Gastroesophageal sphincter (tissue), 4 donors: ENCODE data around the gene SMIM45.

ENCODE experiments used
- ATAC-seq: fragments of 150-250 bp; one replicate; pipeline ENCODE4 v1.9.1; 2016; ENCODE audit warnings: mild to moderate bottlenecking, moderate library complexity
- H3K27ac ChIP-seq, 4 donors: fragments of 200-600 bp; sonication (generic) in 3 of 4; 1 replicate in 3 of 4; 2 replicates in 1 of 4; pipeline ENCODE4 v1.5.1; 2016 to 2019
- H3K27me3 ChIP-seq: fragments of 200-600 bp; sonication (generic); one replicate; pipeline ENCODE4 v1.5.1; 2019
- H3K36me3 ChIP-seq, 2 donors: fragments of 200-600 bp; sonication (generic); one replicate each; pipeline ENCODE4 v1.5.1; 2019; ENCODE audit warnings: control low read depth in 1 of 2
- H3K4me1 ChIP-seq, 3 donors: fragments of 200-600 bp; sonication (generic); 1 replicate in 2 of 3; 2 replicates in 1 of 3; pipeline ENCODE4 v1.5.1; 2016 to 2019; ENCODE audit warnings: control low read depth in 2 of 3
- H3K4me3 ChIP-seq, 2 donors: fragments of 200-600 bp; sonication (generic); one replicate each; pipeline ENCODE4 v1.5.1; 2019; ENCODE audit warnings: mild to moderate bottlenecking in 1 of 2, moderate library complexity in 1 of 2
- H3K9me3 ChIP-seq, 3 donors: fragments of 200-600 bp; sonication (generic); one replicate each; pipeline ENCODE4 v1.5.1; 2017 to 2019; ENCODE audit warnings: control low read depth in 2 of 3
- CTCF ChIP-seq, 4 experiments: fragments of 200-600 bp in 2 of 4; fragments of 450-650 bp in 2 of 4; sonication (generic) in 1 of 4; IDR thresholded peaks; one replicate each; pipeline ENCODE4 v1.5.1; 2017 to 2019; ENCODE audit warnings: antibody characterized with exemption in 4 of 4, mild to moderate bottlenecking in 2 of 4, moderate library complexity in 2 of 4
- EP300 ChIP-seq: sonication (generic); formaldehyde crosslinking; IDR thresholded peaks from one replicate; pipeline ENCODE4 v1.6.1; 2017; ENCODE audit warnings: antibody characterized with exemption, mild to moderate bottlenecking
- POLR2A ChIP-seq, 2 donors: fragments of 450-650 bp; IDR thresholded peaks; one replicate each; pipeline ENCODE4 v1.6.1; 2017; ENCODE audit warnings: antibody characterized with exemption in 2 of 2, mild to moderate bottlenecking in 2 of 2, moderate library complexity in 1 of 2
- POLR2AphosphoS5 ChIP-seq: sonication (generic); formaldehyde crosslinking; IDR thresholded peaks from one replicate; pipeline ENCODE4 v1.6.1; 2017; ENCODE audit warnings: antibody characterized with exemption
- WGBS, 2 donors: methylation state at CpG; one replicate each; pipeline ENCODE4 v1.1.5; 2018; ENCODE audit warnings: low coverage in 1 of 2; 5-methylcytosine and 5-hydroxymethylcytosine counted together

SMIM45 gene

GRCh38 chr22:41952713-41953112 is 763 bp downstream of the SMIM45 start:
- Histone ChIP-seq H3K27ac (no peak overlapping the region), H3K9me3 (no peaks in the 10 kb centered on the region), H3K4me3 (no peak overlapping the region), H3K27me3 (peaks cover 21% of the 10 kb centered on the region), H3K36me3 (no peaks in the 10 kb centered on the region), H3K4me1 (peaks cover 0 to 6% (median 4%) of the 10 kb centered on the region in 3 donors)
- TF ChIP-seq POLR2A (IDR thresholded peaks at IDR 0.05) = no peak
- TF ChIP-seq CTCF (IDR thresholded peaks at IDR 0.05) = no peak
- TF ChIP-seq POLR2AphosphoS5 = no peak
- TF ChIP-seq EP300 = no peak
- no peak for ATAC-seq
- WGBS, 2 donors = 100% methylated on average over 1 of the region's 2 CpGs; no CpG with 5 or more reads in 1 of the 2 donors

DNA sequence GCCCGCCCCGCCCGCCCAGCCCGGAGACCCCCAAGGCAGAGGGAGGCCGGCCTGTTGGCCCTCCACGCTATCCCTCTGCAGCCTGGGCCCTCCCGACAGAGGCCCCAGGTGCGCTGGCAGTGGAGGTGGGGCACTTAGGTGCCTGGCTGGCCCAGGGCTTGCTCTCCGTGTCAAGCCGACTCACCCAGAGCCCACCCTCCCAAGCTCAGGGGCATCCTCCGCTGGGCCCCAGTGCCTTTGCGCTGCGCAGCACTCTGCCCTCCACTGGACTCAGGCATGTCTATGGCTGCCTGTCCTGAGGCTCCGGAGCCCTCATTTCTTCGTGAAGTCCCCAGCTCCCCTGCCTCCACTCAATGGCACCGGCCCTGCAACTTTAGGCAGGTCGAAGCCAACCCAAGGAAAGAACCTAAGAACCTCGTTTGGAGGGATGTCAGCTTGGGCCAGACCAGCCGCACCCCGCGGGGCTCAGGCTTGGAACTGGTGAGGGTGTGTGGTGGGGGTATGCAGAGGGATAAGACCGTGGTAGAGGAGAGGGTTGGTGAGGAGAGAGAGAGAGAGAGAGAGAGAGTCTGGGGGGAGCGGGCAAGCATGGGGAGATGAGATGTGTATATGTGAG is 6.1 kb downstream of the SMIM45 start:
- Histone ChIP-seq H3K4me1 (peaks cover 0 to 19% (median 5%) of the 10 kb centered on the region in 3 donors), H3K4me3 (peak overlapping the region in 1 of 2 donors; percentile 29), H3K27me3 (peaks cover 11% of the 10 kb centered on the region), H3K36me3 (no peaks in the 10 kb centered on the region), H3K9me3 (no peaks in the 10 kb centered on the region), H3K27ac (no peak overlapping the region)
- 71% methylated on average over 2 of the region's 23 CpGs; no CpG with 5 or more reads in 1 of the 2 donors for WGBS, 2 donors
- no peak for TF ChIP-seq POLR2AphosphoS5
- peak in 1 of 4 experiments; percentile 2 for TF ChIP-seq CTCF (IDR thresholded peaks at IDR 0.05)
- TF ChIP-seq POLR2A (IDR thresholded peaks at IDR 0.05) = no peak
- TF ChIP-seq EP300 = no peak
- peak; percentile 26 for ATAC-seq

GRCh38 chr22:41963453-41964111 is 11.6 kb downstream of the SMIM45 start:
- Histone ChIP-seq H3K27ac (no peak overlapping the region), H3K9me3 (no peaks in the 10 kb centered on the region), H3K4me1 (peaks cover 0 to 23% (median 0%) of the 10 kb centered on the region in 3 donors), H3K4me3 (no peak overlapping the region), H3K36me3 (no peaks in the 10 kb centered on the region), H3K27me3 (no peaks in the 10 kb centered on the region)
- 38 to 54% methylated on average over 5 to 8 of the region's 9 CpGs for WGBS, 2 donors
- no peak for TF ChIP-seq CTCF (IDR thresholded peaks at IDR 0.05)
- TF ChIP-seq POLR2AphosphoS5 = no peak
- TF ChIP-seq POLR2A (IDR thresholded peaks at IDR 0.05) = no peak
- no peak for TF ChIP-seq EP300
- ATAC-seq = peak; percentile 31

DNA sequence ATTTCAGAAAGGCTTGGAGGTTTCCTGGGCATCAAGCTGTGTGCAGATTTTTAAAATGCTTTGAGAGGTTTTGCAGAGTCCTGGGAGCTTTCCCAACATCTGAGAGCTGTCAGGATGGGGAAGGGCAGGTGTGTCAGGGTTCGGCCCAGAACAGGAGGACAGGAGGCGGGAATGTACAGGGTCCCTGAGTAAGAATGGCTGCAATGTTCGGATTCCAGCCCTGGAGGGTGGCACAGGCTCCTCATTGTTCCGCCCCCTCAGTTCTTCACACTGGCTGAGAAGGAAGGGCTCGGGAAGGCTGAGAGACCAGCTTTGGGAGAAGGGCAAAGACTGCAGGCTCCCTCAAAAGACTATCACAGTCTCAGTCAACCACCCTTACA is 12.2 kb downstream of the SMIM45 start:
- H3K4me3 ChIP-seq = no peak overlapping the region
- peaks cover 2% of the 10 kb centered on the region for H3K27me3 ChIP-seq
- H3K4me1 ChIP-seq = peaks cover 0 to 23% (median 0%) of the 10 kb centered on the region in 3 donors
- no peaks in the 10 kb centered on the region for H3K36me3 ChIP-seq
- no peak for ATAC-seq
- WGBS, 2 donors = 41 to 58% methylated on average over 2 to 3 of the region's 5 CpGs
- H3K9me3 ChIP-seq = no peaks in the 10 kb centered on the region
- TF ChIP-seq EP300 (no peak), POLR2AphosphoS5 (no peak), CTCF (IDR thresholded peaks at IDR 0.05) (no peak), POLR2A (IDR thresholded peaks at IDR 0.05) (no peak)
- no peak overlapping the region for H3K27ac ChIP-seq

DNA sequence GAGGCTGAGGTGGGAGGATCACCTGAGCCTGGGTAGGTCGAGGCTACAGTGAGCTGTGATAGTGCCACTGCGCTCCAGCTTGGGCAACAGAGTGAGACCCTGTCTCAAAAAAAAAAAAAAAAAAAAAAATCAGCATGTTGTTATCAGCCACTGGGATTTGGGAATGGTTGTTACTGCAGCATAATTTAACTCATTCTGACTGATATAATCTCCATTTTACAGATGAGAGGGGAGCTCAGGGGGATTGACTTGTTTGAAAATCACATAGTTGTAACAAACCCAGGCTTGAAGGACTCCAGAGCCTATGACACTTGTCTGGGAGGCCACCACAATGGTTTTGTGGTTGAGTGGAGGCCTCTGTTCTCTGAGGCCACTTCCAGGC is 14.3 kb downstream of the SMIM45 start:
- Histone ChIP-seq H3K4me3 (no peak overlapping the region), H3K36me3 (no peaks in the 10 kb centered on the region), H3K27ac (no peak overlapping the region), H3K4me1 (peaks cover 0 to 14% (median 0%) of the 10 kb centered on the region in 3 donors), H3K27me3 (peaks cover 21% of the 10 kb centered on the region), H3K9me3 (no peaks in the 10 kb centered on the region)
- 92% methylated on average over 2 of the region's 2 CpGs; no CpG with 5 or more reads in 1 of the 2 donors for WGBS, 2 donors
- ATAC-seq = no peak
- no peak for TF ChIP-seq CTCF (IDR thresholded peaks at IDR 0.05)
- TF ChIP-seq POLR2A (IDR thresholded peaks at IDR 0.05) = no peak
- no peak for TF ChIP-seq EP300
- TF ChIP-seq POLR2AphosphoS5 = no peak
